HT-29 (cell line): ENCODE data around the gene THBS4. TPM values are rescaled to one million over a fixed set of nuclear protein-coding genes. Genes with fewer than 3 reads are reported as not detected.

Source experiments
- DNase-seq: peaks from one replicate; pipeline ENCODE4 v3.0.0-alpha.2; 2015; ENCODE audit warnings: low spot score
- total RNA-seq: library from RNA; depleted of rRNA; stranded (reverse); fragments of >200 nt; shearing (Covaris generic); gene quantifications from 2 replicates; pipeline ENCODE4 v1.2.3, GENCODE V29; 2014; rRNA removed

Gene THBS4
- 0.18 TPM in 1 of 2 replicates, not detected in the other for total RNA-seq

GRCh38 chr5:80034962-80035821 lies at the start of gene THBS4:
TSS of gene THBS4 (plus strand) at chr5:80035348. CDS start at chr5:80035538, 190 bp downstream.
- no peak for DNase-seq

GRCh38 chr5:79986260-79986659 lies 48.9 kb upstream of the THBS4 start:
- DNase-seq: no peak

- DNase-seq: peak; percentile 2
These were observed 44.9 kb upstream of the THBS4 start for GRCh38 chr5:79990205-79990597.

GRCh38 chr5:79990598-79991507 lies 44.3 kb upstream of the THBS4 start, which contains the start of gene MTX3:
TSS of gene MTX3 (minus strand) at chr5:79991262. CDS start at chr5:79991238, 24 bp downstream.
- DNase-seq: peak; percentile 76

GRCh38 chr5:79992891-79993657 lies 42.1 kb upstream of the THBS4 start:
- no peak for DNase-seq

- no peak for DNase-seq
These were observed 35.4 kb upstream of the THBS4 start for GRCh38 chr5:79999722-80000121.

GRCh38 chr5:80002677-80003076 lies 32.5 kb upstream of the THBS4 start:
- no peak for DNase-seq

GRCh38 chr5:80008995-80009765 lies 26.0 kb upstream of the THBS4 start:
- DNase-seq: no peak

GRCh38 chr5:80010754-80011392 lies 24.3 kb upstream of the THBS4 start:
- DNase-seq: no peak

GRCh38 chr5:80025069-80025468 lies 10.1 kb upstream of the THBS4 start:
- no peak for DNase-seq

GRCh38 chr5:80026841-80027240 lies 8.3 kb upstream of the THBS4 start:
- peak; percentile 38 for DNase-seq

- no peak for DNase-seq
These were observed 4.0 kb upstream of the THBS4 start for GRCh38 chr5:80031109-80031508.

- no peak for DNase-seq
These were observed 1.6 kb upstream of the THBS4 start for GRCh38 chr5:80033513-80033912.

- no peak for DNase-seq
These were observed 589 bp upstream of the THBS4 start for GRCh38 chr5:80034559-80034958.

GRCh38 chr5:80035839-80036238 lies 691 bp downstream of the THBS4 start:
- DNase-seq: no peak

- DNase-seq: no peak
These were observed 1.5 kb downstream of the THBS4 start for GRCh38 chr5:80036615-80037014.

GRCh38 chr5:80037366-80037765 lies 2.2 kb downstream of the THBS4 start:
- DNase-seq: no peak

GRCh38 chr5:80039650-80040049 lies 4.5 kb downstream of the THBS4 start:
- DNase-seq: no peak

GRCh38 chr5:80041527-80041926 lies 6.4 kb downstream of the THBS4 start:
- no peak for DNase-seq

GRCh38 chr5:80042330-80042729 lies 7.2 kb downstream of the THBS4 start:
- no peak for DNase-seq
